Smooth muscle cell (in vitro differentiated cells): ENCODE results near the gene M1AP. TPM values are rescaled to one million over a fixed set of nuclear protein-coding genes. Genes with fewer than 3 reads are reported as not detected.

ENCODE experiments used
- DNase-seq: peaks from one replicate; lab custom pipeline; 2025; ENCODE audit not compliant: unreplicated experiment; lab: John Stamatoyannopoulos, UW
- H2AFZ ChIP-seq: fragments of 200-600 bp; sonication (generic); 2 replicates; pipeline ENCODE4 v1.6.0; 2016; ENCODE audit warnings: antibody characterized with exemption, low read depth, mild to moderate bottlenecking
- H3F3A ChIP-seq: fragments of 200-600 bp; sonication (generic); 2 replicates; pipeline ENCODE4 v1.6.0; 2017; ENCODE audit warnings: antibody characterized with exemption, low read depth
- H3K27ac ChIP-seq: fragments of 200-600 bp; sonication (generic); 2 replicates; pipeline ENCODE4 v1.5.1; 2016; ENCODE audit warnings: low read depth, mild to moderate bottlenecking
- H3K27me3 ChIP-seq: fragments of 200-600 bp; sonication (generic); 2 replicates; pipeline ENCODE4 v1.6.1; 2016; ENCODE audit warnings: low read depth, mild to moderate bottlenecking
- H3K36me3 ChIP-seq: fragments of 200-600 bp; sonication (generic); 2 replicates; pipeline ENCODE4 v1.5.1; 2016; ENCODE audit warnings: low read depth
- H3K4me1 ChIP-seq: fragments of 200-600 bp; sonication (generic); 2 replicates; pipeline ENCODE4 v1.5.1; 2016; ENCODE audit warnings: low read depth
- H3K4me2 ChIP-seq: fragments of 200-600 bp; sonication (generic); 2 replicates; pipeline ENCODE4 v1.6.0; 2016; ENCODE audit warnings: mild to moderate bottlenecking
- H3K4me3 ChIP-seq: fragments of 200-600 bp; sonication (generic); 2 replicates; pipeline ENCODE4 v1.5.1; 2016; ENCODE audit warnings: mild to moderate bottlenecking
- H3K79me2 ChIP-seq: fragments of 200-600 bp; sonication (generic); 2 replicates; pipeline ENCODE4 v1.6.0; 2016; ENCODE audit warnings: low read depth, mild to moderate bottlenecking
- H3K9ac ChIP-seq: fragments of 200-600 bp; sonication (generic); 2 replicates; pipeline ENCODE4 v1.6.0; 2016; ENCODE audit warnings: low read depth
- H3K9me3 ChIP-seq: fragments of 200-600 bp; sonication (generic); replicated peaks from 2 replicates; pipeline ENCODE4 v1.5.1; 2016; ENCODE audit warnings: low read depth
- H4K20me1 ChIP-seq: fragments of 200-600 bp; sonication (generic); 2 replicates; pipeline ENCODE4 v1.6.0; 2016; ENCODE audit warnings: low read depth
- CTCF ChIP-seq: fragments of 200-600 bp; sonication (generic); IDR thresholded peaks from 2 replicates; pipeline ENCODE4 v1.5.1; 2017; ENCODE audit warnings: borderline replicate concordance, mild to moderate bottlenecking, antibody characterized with exemption; ENCODE audit not compliant: insufficient read depth, poor library complexity, severe bottlenecking
- WGBS: methylation state at CpG from one replicate; pipeline ENCODE4 v1.1.7; 2016; ENCODE audit warnings: low lambda C conversion rate; 5-methylcytosine and 5-hydroxymethylcytosine counted together
- polyA plus RNA-seq: library from polyadenylated mRNA; unstranded; fragments of >200 nt; fragmentation: Nextera tagmentation; extraction: Ambion mirVana; gene quantifications from 2 replicates; pipeline ENCODE4 v1.2.1, GENCODE V29; 2016
- total RNA-seq: library from RNA; depleted of rRNA; stranded (reverse); fragments of >200 nt; gene quantifications from 2 replicates; pipeline ENCODE4 v1.2.3, GENCODE V29; 2014

Gene M1AP
- total and polyA plus RNA-seq, 2 experiments from 2014 or later, result 1.0 to 1.2 TPM

- Histone ChIP-seq H2AFZ (no peak overlapping the region), H3K9me3 (no peaks in the 10 kb centered on the region), H3K9ac (no peak overlapping the region), H3K4me2 (no peak overlapping the region), H3F3A (no peaks in the 10 kb centered on the region), H3K79me2 (no peaks in the 10 kb centered on the region), H3K27ac (no peak overlapping the region), H3K36me3 (no peaks in the 10 kb centered on the region), H3K4me1 (no peaks in the 10 kb centered on the region), H4K20me1 (no peaks in the 10 kb centered on the region), H3K27me3 (peaks cover 20% of the 10 kb centered on the region), H3K4me3 (no peak overlapping the region)
- 72% methylated on average over 1 of the region's 1 CpG for WGBS
- DNase-seq, result no peak
- TF ChIP-seq CTCF, result no peak
These were observed 51.5 kb downstream of the M1AP start for GRCh38 chr2:74596584-74596983.

- Histone ChIP-seq H4K20me1 (no peaks in the 10 kb centered on the region), H3K27me3 (peaks cover 31% of the 10 kb centered on the region), H3K36me3 (no peaks in the 10 kb centered on the region), H3K79me2 (no peaks in the 10 kb centered on the region), H3K4me1 (no peaks in the 10 kb centered on the region), H3F3A (no peaks in the 10 kb centered on the region), H3K27ac (no peak overlapping the region), H3K9ac (no peak overlapping the region), H3K4me3 (no peak overlapping the region), H3K4me2 (no peak overlapping the region), H2AFZ (no peak overlapping the region), H3K9me3 (no peaks in the 10 kb centered on the region)
- no peak for DNase-seq
- 89% methylated on average over 4 of the region's 4 CpGs for WGBS
- no peak for TF ChIP-seq CTCF
These were observed 54.0 kb downstream of the M1AP start for GRCh38 chr2:74593826-74594772.

GRCh38 chr2:74588664-74589063 lies 59.5 kb downstream of the M1AP start:
- Histone ChIP-seq H3K27me3 (peaks cover 31% of the 10 kb centered on the region), H3K36me3 (no peaks in the 10 kb centered on the region), H3K9ac (no peak overlapping the region), H4K20me1 (no peaks in the 10 kb centered on the region), H3K4me2 (no peak overlapping the region), H3F3A (peaks cover 7% of the 10 kb centered on the region), H2AFZ (no peak overlapping the region), H3K4me3 (no peak overlapping the region), H3K79me2 (no peaks in the 10 kb centered on the region), H3K4me1 (no peaks in the 10 kb centered on the region), H3K9me3 (no peaks in the 10 kb centered on the region), H3K27ac (no peak overlapping the region)
- TF ChIP-seq CTCF, result no peak
- 83% methylated on average over 2 of the region's 2 CpGs for WGBS
- DNase-seq, result no peak
